Eye (tissue), 1 donor: Measurements from ENCODE around the gene DEAF1.
"Not testable (repeated sequence)": the region's sequence is repeated elsewhere in the genome, so short reads cannot be mapped to it uniquely, and the experiment has no call there.

ENCODE experiments used
- DNase-seq: peaks from one replicate; pipeline ENCODE4 v3.0.0-alpha.2; 2015

DEAF1 gene

DNA sequence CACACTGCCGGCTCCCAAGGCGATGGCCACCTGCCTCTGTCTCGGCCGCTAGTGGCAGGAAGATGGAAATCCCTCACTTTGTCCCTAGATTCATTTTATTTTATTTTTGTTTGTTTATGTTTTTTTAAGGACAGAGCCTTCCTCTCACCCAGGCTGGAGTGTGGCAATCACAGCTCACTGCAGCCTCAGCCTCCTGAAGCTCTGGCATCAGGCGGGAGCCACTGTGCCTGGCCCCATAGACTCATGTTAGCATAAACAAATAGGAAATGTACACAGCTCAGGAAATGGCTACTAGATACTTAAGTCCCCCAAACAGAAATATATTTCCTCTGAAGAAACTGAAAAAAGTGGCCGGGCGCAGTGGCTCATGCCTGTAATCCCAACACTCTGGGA, 4.1 kb upstream of the DEAF1 start:
- no peak for DNase-seq

DNA sequence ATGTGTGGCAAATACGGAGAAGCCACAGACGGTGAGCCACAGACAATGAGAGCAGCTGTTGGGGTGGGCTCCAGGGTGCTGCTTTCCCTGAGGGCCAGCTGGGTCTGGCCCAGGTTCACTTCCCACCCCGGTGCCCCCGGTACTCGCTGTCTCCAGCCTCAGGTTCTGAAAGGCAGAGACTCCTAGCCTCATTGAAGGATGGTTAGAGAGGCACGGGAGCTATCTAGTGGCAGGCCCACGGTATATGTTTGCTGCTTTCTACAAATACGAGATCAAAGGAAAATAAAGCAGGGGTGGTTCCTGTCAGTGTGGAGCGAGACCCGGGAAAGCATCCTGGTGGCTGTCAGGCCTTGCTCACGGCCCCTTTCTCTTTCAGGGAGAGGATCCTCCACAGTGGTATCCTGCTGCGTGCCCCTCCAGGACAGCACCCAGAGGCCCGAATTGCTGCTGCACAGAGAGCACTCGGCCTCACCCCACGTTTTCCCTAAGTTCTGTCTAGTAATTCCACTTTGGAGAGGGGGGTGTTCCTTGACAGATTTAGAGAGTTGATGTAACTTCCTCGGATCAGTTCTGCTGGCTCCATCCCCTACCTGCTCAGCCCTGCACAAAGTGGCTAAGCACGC, 3.6 kb upstream of the DEAF1 start:
- no peak for DNase-seq

DNA sequence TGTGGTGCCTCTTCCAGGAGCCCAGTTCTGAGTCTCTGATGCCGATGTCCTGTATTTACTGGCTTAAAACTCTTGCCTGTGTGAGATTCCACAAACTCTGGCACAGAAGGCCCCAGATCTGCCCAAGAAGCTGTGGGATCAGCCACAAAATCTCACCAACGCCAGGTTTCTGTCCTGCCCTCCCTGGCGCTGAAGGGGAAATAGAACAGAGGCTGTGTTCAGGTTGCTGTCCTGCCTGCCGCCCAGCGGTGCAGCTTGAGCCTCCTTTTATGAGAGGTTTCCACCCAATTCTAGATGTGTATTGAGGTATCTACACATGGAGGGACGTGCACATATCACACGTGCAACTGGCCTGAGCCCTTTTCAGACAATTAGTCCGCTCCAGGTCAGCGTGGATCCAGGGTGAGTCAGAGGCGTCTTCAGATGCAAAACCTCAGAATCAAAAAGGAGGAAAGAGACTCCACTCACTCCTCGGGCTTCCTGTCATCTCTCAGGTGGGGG, 2.8 kb upstream of the DEAF1 start:
- no peak for DNase-seq

DNA sequence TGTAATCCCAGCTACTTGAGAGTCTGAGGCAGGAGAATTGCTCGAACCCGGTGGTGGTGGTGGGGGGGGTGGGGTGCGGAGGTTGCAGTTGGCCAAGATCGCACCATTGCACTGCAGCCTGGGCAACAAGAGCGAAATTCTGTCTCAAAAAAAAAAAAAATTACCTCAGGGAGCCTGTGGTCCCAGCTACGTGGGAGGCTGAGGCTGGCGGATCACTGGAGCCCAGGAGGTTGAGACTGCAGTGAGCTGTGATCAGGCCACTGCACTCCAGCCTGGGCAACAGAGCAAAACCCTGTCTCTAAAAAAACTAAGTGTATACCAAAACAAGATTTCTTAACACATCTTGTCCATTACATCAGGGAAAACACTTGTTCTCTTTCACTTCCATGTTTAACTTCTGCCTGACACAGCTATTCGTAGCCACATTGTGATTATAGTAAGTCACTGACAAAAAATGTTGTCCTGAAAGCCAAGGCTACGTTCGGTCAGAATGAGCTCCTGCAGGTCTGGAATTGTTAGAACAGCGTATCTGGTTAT, 2.0 kb upstream of the DEAF1 start:
- DNase-seq: no peak

- peak; percentile 100 for DNase-seq
Measured at GRCh38 chr11:695538-696248, 671 bp upstream of the DEAF1 start, which contains the start of gene TMEM80. TMEM80 (plus strand) TSS chr11:695816; CDS start chr11:695828, 12 bp downstream.

GRCh38 chr11:695288-695537, 191 bp upstream of the DEAF1 start:
- no peak for DNase-seq

DNA sequence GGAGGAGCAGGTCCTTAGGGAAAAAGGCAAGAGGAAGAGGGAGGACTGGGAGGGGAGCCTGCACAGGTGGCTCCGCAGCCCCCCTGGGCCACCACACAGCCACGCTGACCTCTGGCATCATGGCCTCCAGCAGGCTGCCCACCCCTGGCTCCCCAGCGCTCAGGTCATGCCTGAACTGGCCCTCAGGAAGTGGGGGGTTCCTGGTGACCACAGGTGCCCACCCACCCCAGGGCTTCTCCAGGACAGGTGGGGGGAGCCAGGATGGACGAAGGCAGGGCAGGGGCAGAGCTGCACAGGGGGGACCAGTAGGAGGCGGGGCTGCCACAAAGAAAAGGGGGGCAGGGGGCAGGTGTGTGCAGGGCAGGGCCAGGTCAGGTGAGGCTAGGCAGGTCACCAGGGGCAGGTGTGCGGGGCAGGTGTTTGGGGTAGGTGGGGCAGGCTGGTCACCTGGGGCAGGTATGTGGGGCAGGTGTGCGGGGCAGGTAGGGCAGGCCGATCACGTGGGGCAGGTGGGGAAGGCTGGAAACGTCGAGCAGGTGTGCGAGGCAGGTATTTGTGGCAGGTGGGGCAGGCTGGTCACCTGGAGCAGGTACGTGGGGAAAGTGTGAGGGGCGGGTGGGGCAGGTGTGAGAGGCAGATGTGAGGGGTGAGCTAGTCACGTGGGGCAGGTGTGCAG, 997 bp downstream of the DEAF1 start:
- no peak for DNase-seq

DNA sequence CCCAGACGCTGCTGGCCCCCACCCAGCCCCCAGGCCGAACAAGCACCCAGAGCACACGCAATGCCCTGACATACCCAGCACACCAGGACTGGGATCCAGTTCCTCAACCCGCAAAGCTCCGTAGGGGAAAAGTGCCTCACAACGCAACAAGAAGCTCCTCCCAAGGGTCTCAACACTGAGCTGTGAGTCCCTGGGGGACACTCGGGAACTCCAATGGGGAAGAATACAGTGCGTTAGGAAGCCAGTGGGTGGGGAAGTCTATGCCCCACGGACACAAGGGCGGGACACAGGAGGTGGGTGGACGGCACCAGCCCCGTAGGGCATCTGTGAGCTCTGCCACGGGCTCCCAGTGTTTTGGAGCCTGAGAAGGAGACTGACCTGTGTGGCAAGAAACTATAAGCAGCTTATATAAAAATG, 1.6 kb downstream of the DEAF1 start:
- DNase-seq: peak; percentile 60

DNA sequence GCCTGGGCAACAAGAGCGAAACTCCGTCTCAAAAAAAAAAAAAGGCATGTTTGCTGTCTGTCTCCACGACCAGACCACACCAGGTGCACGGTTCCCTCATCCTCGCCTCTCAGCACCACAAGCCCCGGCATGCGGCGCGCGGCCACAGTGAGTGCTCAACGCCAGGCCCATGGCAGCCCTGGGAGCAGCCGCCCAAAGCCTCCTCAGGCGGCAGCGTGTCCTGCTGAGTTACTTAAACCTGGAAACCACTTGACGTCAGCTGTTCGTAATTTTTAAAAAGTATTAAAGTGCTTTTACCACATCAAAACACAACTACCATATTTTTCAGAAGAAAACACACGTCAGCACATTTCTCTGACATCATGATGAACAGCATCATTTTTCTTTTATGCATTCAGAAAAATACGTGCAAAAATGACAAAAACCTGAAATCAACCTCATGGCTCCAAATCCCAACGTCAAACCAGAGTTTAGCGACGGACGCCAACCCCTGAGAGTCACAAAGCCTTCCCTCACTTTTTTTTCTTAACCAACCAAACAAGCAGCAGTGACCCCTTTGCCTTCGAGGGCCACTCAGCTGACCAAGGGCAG, 2.1 kb downstream of the DEAF1 start:
- DNase-seq: no peak

- DNase-seq: no peak
Measured at GRCh38 chr11:691710-692590, 3.1 kb downstream of the DEAF1 start.

DNA sequence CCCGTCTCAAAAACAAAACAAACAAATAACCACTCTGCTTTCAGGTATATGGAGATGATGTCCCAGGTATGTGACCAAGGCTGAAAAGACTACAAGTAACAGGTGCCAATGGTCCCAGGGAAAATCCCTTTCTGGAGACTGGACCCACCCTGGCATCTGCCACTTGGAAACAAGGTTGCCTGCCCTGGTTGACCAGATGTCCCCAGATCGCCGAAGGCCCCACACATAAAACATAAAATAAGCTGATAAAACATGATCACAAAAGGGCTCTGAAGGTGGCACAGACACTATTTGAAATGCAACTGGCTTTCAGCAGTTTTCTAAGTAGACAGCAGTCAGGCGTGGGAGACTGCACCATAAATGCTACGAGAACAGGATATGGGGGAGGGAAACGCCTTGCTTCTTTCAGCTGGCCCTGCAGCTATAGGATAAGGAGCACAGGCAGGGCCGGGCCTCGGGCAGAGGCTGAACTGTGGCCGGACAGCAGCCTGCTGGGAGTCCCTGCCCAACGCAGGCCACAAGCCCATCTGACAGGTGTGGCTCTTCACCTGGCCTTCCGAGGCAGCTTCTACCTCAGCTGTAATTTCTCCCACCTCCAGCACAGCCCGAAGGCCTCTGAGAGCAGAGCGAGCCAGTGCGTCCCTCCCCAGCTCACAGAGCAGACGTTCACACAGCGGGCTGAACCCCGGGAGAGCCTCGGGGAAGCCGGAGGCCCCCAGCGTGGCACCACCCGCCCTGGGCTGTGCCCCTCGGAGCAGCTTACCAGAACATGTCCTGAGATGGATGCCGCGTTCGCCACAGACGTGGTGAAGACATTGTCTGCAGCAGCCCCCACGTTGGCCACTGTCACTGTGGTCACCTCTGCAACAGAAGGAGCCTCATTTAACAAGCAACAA, 4.0 kb downstream of the DEAF1 start:
- no peak for DNase-seq

DNA sequence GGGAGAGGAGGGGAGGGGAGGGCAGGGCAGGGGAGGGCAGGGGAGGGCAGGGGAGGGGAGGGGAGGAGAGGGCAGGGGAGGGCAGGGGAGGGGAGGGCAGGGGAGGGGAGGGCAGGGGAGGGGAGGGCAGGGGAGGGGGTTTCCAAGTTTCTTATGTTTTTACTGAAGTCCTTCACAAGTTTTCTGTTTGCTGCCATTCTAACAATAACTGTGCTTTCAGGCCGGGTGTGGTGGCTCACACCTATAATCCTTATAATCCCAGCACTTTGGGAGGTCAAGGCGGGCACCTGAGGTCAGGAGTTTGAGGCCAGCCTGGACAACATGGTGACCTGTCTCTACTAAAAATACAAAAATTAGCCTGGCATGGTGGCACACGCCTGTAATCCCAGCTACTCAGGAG, 4.8 kb downstream of the DEAF1 start:
- not testable (repeated sequence) for DNase-seq

DNA sequence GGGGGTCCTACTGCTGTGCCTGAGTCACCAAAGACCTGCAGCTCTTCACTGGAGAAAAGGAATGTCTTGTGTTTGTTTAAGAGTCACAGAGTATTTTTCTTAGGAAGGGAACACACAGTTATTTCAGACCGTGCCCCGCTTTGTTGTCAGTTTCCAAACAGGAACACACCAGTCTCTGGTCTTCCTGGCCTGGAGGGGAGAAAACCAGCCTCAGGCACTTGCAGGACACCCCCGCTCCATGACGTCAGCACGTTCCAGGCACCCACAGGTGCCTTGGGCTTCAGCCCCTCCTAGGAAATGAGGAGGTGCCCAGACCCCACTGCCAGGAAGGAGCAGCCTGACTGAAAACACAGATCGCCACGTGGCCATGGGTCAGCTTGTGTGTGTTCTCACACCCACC, 5.4 kb downstream of the DEAF1 start:
- DNase-seq: no peak

DNA sequence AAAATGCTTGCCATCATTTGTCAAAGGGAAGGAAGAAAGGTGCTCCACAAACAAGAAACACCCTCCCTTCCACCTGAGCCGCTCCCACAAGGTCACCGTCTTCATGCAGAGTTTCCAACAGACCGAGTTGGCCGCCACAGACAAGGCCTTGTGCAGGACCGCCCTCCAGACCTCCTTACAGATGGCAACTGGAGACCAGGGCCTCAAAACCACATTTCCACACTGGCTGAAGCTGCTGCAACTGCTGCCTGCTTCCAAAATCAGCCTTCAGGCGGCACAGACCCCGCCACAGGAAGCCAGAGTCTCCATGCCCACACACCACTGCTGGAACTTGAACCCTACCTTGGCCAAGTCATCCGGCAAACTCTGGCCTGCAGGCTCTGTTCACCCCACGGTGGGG, 6.3 kb downstream of the DEAF1 start:
- DNase-seq: no peak

DNA sequence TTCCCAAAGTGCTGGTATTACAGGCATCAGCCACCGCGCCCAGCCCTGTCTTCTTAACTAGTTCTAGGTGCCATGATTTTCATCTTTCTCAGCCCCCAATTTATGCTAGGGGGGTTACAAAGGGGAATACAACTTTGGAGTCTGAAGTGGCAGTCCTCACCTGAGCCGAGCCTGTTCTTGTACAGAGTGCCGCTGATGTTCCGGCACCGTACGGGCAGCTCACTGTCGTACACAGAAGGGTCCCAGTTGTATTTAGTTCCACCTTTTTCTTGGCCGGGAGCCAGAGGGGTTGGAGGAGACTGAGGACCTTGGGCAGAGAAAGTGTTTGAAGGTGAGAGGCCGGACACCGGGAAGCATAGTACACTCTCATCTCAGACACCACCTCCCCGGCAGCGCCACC, 7.3 kb downstream of the DEAF1 start:
- DNase-seq: no peak

DNA sequence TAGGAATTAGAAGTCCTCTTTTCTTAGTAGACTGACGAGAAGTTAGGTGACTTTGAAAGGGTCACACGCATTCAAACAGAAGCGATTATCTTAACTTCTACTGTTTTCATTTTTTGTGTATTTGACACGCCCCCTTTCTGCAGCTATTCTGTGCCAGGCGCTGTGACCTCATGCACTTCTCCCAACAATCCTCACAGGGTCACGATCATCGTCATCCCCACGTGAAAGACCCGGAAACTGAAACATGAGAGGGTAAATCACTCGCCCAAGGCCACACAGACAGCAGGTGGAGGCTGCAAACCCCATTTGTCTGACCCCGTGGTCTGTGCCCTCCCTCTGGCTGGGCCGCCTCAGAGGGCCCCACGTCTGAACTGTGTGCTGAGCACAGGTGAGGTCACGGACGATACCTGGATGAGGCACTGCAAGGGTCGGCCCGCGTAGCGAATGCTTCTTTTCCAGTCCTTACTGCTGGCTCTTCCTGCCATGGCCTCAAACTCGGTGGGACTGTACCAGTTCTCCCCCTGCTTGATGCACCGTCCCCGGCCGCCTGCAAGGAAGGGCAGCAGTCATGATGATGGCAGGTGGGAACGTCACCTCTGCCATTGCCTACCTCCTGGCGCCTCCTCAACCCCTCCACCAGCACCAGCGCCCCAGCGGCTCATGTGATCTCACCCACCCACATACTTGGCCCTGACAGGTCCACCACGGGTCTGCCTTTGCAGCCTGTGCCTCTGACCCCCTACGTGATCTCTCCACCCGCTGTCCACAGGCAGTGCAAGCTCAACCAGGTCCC, 8.4 kb downstream of the DEAF1 start:
- DNase-seq: no peak

- no peak for DNase-seq
Measured at GRCh38 chr11:680970-681369, 14.1 kb downstream of the DEAF1 start.

- no peak for DNase-seq
Measured at GRCh38 chr11:680476-680875, 14.5 kb downstream of the DEAF1 start.

DNA sequence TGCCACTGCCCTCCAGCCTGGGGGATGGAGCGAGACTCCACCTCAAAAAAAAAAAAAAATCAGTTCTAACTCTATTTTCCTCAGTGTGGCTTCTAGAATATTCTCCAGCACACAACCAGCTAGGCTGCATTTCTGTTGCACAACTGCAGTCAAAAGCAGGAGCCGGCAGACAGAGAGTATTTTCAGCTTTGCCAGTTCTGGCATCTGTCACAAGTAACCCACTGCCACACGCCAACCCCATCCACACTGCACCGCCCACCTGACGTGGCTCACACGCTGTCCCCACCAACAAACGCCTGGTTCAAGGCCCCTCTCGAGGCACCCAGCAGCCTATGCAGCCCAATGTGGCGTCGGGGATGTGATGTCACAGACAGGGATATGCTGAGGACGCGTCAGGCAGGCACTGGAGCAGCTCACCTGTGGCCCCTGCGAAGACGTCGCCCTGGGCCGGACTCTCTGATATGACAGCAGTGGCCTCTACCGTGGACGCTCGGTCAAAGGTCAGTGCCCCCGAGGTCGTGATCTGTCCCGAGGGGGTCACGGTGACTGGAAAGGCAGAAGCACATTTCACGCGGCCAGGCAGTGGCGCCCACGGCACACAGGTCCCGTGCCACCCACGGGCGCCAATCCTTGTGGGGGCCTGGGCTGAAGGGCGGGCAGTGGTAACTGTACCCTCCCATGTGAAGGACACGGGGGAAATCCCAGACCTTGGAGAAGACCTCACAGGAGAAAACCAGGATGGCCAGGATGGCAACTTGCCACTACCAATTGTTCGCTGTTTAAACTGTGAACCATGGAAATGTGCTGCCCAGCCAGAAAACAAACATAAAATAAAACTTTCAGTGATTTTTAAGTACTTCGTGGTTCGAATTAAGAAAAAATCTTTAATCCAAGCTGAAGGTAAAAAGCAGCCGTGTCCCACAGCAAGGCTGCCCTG, 15.5 kb downstream of the DEAF1 start:
- no peak for DNase-seq

GRCh38 chr11:678297-678696, 16.7 kb downstream of the DEAF1 start:
- no peak for DNase-seq
